ENCODE measurements around the gene PSPH. TPM values are rescaled to one million over a fixed set of nuclear protein-coding genes. Genes with fewer than 3 reads are reported as not detected.

Gene PSPH
- total and polyA plus RNA-seq, 2 donors (not counting 1 experiment from before 2014, with no cell fraction given): 14.4 to 74.3 TPM

GRCh38 chr7:55983537-55983936 is 67.7 kb downstream of the PSPH start:
- H3K79me2 ChIP-seq (ENCODE audit: control insufficient read depth, insufficient read depth, low read length): no peaks in the 10 kb centered on the region

DNA sequence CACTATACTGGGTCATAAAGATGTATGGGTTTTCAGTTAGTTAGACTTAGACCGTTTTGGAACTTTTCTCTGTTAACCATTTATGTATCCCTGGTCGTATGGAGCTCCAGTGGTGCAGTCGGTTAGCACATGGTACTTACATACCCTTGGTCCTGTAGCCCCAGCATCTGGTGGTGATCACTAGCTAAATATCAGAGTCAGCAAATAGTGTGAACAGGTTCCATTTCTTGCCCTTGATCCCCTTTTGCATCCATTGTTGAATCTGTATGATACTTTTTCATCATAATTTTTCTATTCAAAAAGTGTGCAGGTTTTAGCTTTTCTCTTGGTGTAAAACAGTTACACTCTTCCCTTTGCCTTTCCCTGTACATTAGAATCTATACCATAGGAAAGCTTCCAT is 71.0 kb downstream of the PSPH start:
- H3K9me3 ChIP-seq (ENCODE audit: control insufficient read depth, insufficient read depth, low read depth, low read length): no peaks in the 10 kb centered on the region
- H3K9ac ChIP-seq (ENCODE audit: insufficient read depth, low read length): no peak overlapping the region
- no peak overlapping the region for H3K4me3 ChIP-seq (replicated peaks in 1 of 4; ENCODE audit: control extremely low read depth in 1 of 4, insufficient read depth in 1 of 4, low read depth in 3 of 4, low read length in 4 of 4)
- no peaks in the 10 kb centered on the region for H3K27me3 ChIP-seq (ENCODE audit: control insufficient read depth, insufficient read depth, low read length)
- H4K20me1 ChIP-seq (ENCODE audit: control insufficient read depth, extremely low read depth, insufficient read depth, low read length): no peaks in the 10 kb centered on the region
- H3K36me3 ChIP-seq (ENCODE audit: control insufficient read depth, insufficient read depth, low read length): peaks cover 5% of the 10 kb centered on the region
- no peaks in the 10 kb centered on the region for H3K79me2 ChIP-seq (ENCODE audit: control insufficient read depth, insufficient read depth, low read length)
- H2AFZ ChIP-seq (ENCODE audit: low read length): no peak overlapping the region
- DNase-seq (ENCODE audit: low read depth in 2 of 2): no peak
- no peak overlapping the region for H3K27ac ChIP-seq (ENCODE audit: insufficient read depth, low read length)
- no peaks in the 10 kb centered on the region for H3K4me1 ChIP-seq (ENCODE audit: control insufficient read depth, extremely low read depth, insufficient read depth, low read length)
- TF ChIP-seq EZH2 (IDR thresholded peaks at IDR 0.05; ENCODE audit: low read length, missing control alignments): no peak
- no peak for TF ChIP-seq CTCF (conservative IDR thresholded peaks at IDR 0.05 in 1 of 2, IDR thresholded peaks at IDR 0.05 in 1 of 2; ENCODE audit: low read depth in 1 of 2, low read length in 2 of 2)
- no peak overlapping the region for H3K4me2 ChIP-seq (ENCODE audit: extremely low read depth, insufficient read depth, low read length)

More at GRCh38 chr7:55983537-55983936, 67.7 kb downstream of the PSPH start:
- no peak overlapping the region for H3K27ac ChIP-seq (ENCODE audit: insufficient read depth, low read length)
- no peak overlapping the region for H3K9ac ChIP-seq (ENCODE audit: insufficient read depth, low read length)
- DNase-seq (ENCODE audit: low read depth in 2 of 2): no peak
- no peaks in the 10 kb centered on the region for H3K9me3 ChIP-seq (ENCODE audit: control insufficient read depth, insufficient read depth, low read depth, low read length)
- no peaks in the 10 kb centered on the region for H3K4me1 ChIP-seq (ENCODE audit: control insufficient read depth, extremely low read depth, insufficient read depth, low read length)
- H2AFZ ChIP-seq (ENCODE audit: low read length): no peak overlapping the region
- no peak overlapping the region for H3K4me2 ChIP-seq (ENCODE audit: extremely low read depth, insufficient read depth, low read length)
- TF ChIP-seq CTCF (conservative IDR thresholded peaks at IDR 0.05 in 1 of 2, IDR thresholded peaks at IDR 0.05 in 1 of 2; ENCODE audit: low read depth in 1 of 2, low read length in 2 of 2): no peak
- TF ChIP-seq EZH2 (IDR thresholded peaks at IDR 0.05; ENCODE audit: low read length, missing control alignments): no peak
- no peaks in the 10 kb centered on the region for H3K27me3 ChIP-seq (ENCODE audit: control insufficient read depth, insufficient read depth, low read length)
- H3K4me3 ChIP-seq (replicated peaks in 1 of 4; ENCODE audit: control extremely low read depth in 1 of 4, insufficient read depth in 1 of 4, low read depth in 3 of 4, low read length in 4 of 4): no peak overlapping the region
- H3K36me3 ChIP-seq (ENCODE audit: control insufficient read depth, insufficient read depth, low read length): peaks cover 7% of the 10 kb centered on the region
- no peaks in the 10 kb centered on the region for H4K20me1 ChIP-seq (ENCODE audit: control insufficient read depth, extremely low read depth, insufficient read depth, low read length)

- H3K27ac ChIP-seq (ENCODE audit: insufficient read depth, low read length): no peak overlapping the region
Observed at GRCh38 chr7:55977831-55978230, 73.4 kb downstream of the PSPH start.

More at GRCh38 chr7:55977831-55978230, 73.4 kb downstream of the PSPH start:
- H3K9ac ChIP-seq (ENCODE audit: insufficient read depth, low read length): no peak overlapping the region
- no peak overlapping the region for H2AFZ ChIP-seq (ENCODE audit: low read length)
- H3K4me2 ChIP-seq (ENCODE audit: extremely low read depth, insufficient read depth, low read length): no peak overlapping the region
- no peaks in the 10 kb centered on the region for H3K4me1 ChIP-seq (ENCODE audit: control insufficient read depth, extremely low read depth, insufficient read depth, low read length)
- no peaks in the 10 kb centered on the region for H3K79me2 ChIP-seq (ENCODE audit: control insufficient read depth, insufficient read depth, low read length)
- TF ChIP-seq EZH2 (IDR thresholded peaks at IDR 0.05; ENCODE audit: low read length, missing control alignments) (no peak), CTCF (conservative IDR thresholded peaks at IDR 0.05 in 1 of 2, IDR thresholded peaks at IDR 0.05 in 1 of 2; ENCODE audit: low read depth in 1 of 2, low read length in 2 of 2) (no peak)
- peak; percentile 17 to 79 for DNase-seq (ENCODE audit: low read depth in 2 of 2)
- H3K4me3 ChIP-seq (replicated peaks in 1 of 4; ENCODE audit: control extremely low read depth in 1 of 4, insufficient read depth in 1 of 4, low read depth in 3 of 4, low read length in 4 of 4): no peak overlapping the region
- no peaks in the 10 kb centered on the region for H4K20me1 ChIP-seq (ENCODE audit: control insufficient read depth, extremely low read depth, insufficient read depth, low read length)
- no peaks in the 10 kb centered on the region for H3K27me3 ChIP-seq (ENCODE audit: control insufficient read depth, insufficient read depth, low read length)
- no peaks in the 10 kb centered on the region for H3K9me3 ChIP-seq (ENCODE audit: control insufficient read depth, insufficient read depth, low read depth, low read length)
- H3K36me3 ChIP-seq (ENCODE audit: control insufficient read depth, insufficient read depth, low read length): peaks cover 5% of the 10 kb centered on the region

Data from fibroblast of lung (primary cell).